Fibroblast of villous mesenchyme (primary cell): ENCODE measurements around the gene MSANTD2. TPM values are rescaled to one million over a fixed set of nuclear protein-coding genes. Genes with fewer than 3 reads are reported as not detected.

Source experiments
- DNase-seq: peaks from one replicate; pipeline ENCODE4 v3.0.0-alpha.2; 2010; ENCODE audit warnings: low read depth
- H3K4me3 ChIP-seq: 2 replicates; pipeline ENCODE4 v1.5.1; 2011; ENCODE audit warnings: low read depth, mild to moderate bottlenecking, low read length
- CTCF ChIP-seq: IDR thresholded peaks from 2 replicates; pipeline ENCODE4 v1.5.1; 2012; ENCODE audit warnings: low read depth, mild to moderate bottlenecking, low read length; ENCODE audit not compliant: insufficient read depth
- total RNA-seq: library from RNA; depleted of rRNA; stranded (reverse); fragments of >200 nt; gene quantifications from 2 replicates; pipeline ENCODE4 v1.2.3, GENCODE V29; 2012

MSANTD2 gene
- total RNA-seq, 1 donor = 11.2 TPM

- no peak overlapping the region for H3K4me3 ChIP-seq
- TF ChIP-seq CTCF = no peak
- DNase-seq = no peak
Observed at GRCh38 chr11:124736736-124737135, 63.5 kb downstream of the MSANTD2 start.

GRCh38 chr11:124732230-124732629 is 68.0 kb downstream of the MSANTD2 start:
- no peak overlapping the region for H3K4me3 ChIP-seq
- DNase-seq = no peak
- no peak for TF ChIP-seq CTCF

GRCh38 chr11:124729571-124729970 is 70.6 kb downstream of the MSANTD2 start:
- no peak for TF ChIP-seq CTCF
- H3K4me3 ChIP-seq = no peak overlapping the region
- no peak for DNase-seq

GRCh38 chr11:124728134-124728533 is 72.1 kb downstream of the MSANTD2 start:
- TF ChIP-seq CTCF = no peak
- no peak for DNase-seq
- no peak overlapping the region for H3K4me3 ChIP-seq

- no peak for DNase-seq
- H3K4me3 ChIP-seq = no peak overlapping the region
- no peak for TF ChIP-seq CTCF
Observed at GRCh38 chr11:124727474-124727873, 72.7 kb downstream of the MSANTD2 start.

GRCh38 chr11:124725719-124726105 is 74.5 kb downstream of the MSANTD2 start:
- DNase-seq = no peak
- no peak for TF ChIP-seq CTCF

GRCh38 chr11:124724979-124725718 is 75.1 kb downstream of the MSANTD2 start:
- H3K4me3 ChIP-seq = no peak overlapping the region
- no peak for TF ChIP-seq CTCF
- DNase-seq = no peak

More at GRCh38 chr11:124725719-124726105, 74.5 kb downstream of the MSANTD2 start:
- H3K4me3 ChIP-seq = no peak overlapping the region
